Measurements from ENCODE around the gene GPR15. TPM values are rescaled to one million over a fixed set of nuclear protein-coding genes. Genes with fewer than 3 reads are reported as not detected.

The GPR15 gene
- not detected for total RNA-seq (ENCODE audit: unreplicated experiment)
- long read RNA-seq, result 0 reads

DNA sequence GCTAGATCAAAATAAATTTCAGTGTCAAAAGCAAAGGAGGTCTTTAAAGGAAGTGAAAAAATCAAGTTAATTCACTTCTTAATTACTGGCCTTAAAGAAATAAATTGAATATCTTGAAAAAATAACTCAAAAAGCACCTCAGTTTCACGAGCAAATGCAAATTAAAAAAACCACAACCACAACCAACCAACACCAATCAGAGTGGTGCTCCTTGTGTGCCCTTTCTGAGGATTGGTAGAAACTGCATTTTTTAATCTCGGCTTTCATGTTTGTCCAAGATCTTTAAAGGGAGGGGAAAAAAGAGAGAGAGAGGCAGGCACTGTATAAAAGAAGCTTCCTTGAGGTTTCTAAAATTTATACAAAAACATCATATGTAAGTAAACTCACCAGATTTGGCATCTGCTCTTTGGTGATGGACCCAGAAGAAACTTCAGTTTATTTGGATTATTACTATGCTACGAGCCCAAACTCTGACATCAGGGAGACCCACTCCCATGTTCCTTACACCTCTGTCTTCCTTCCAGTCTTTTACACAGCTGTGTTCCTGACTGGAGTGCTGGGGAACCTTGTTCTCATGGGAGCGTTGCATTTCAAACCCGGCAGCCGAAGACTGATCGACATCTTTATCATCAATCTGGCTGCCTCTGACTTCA, at the start of gene GPR15:
GPR15 (plus strand) TSS at position 357 of the 653 bp plus-strand sequence; CDS start at position 413, 56 bp downstream.
- no peaks in the 10 kb centered on the region for H3K9me3 Mint-ChIP-seq (ENCODE audit: unreplicated experiment)
- no peaks in the 10 kb centered on the region for H3K36me3 Mint-ChIP-seq (ENCODE audit: low read depth, unreplicated experiment)
- H3K27ac Mint-ChIP-seq (ENCODE audit: unreplicated experiment), result no peak within 1 kb of the TSS
- no peak within 1 kb of the TSS for H3K4me3 Mint-ChIP-seq (ENCODE audit: unreplicated experiment)
- TF ChIP-seq, protein P1, sequence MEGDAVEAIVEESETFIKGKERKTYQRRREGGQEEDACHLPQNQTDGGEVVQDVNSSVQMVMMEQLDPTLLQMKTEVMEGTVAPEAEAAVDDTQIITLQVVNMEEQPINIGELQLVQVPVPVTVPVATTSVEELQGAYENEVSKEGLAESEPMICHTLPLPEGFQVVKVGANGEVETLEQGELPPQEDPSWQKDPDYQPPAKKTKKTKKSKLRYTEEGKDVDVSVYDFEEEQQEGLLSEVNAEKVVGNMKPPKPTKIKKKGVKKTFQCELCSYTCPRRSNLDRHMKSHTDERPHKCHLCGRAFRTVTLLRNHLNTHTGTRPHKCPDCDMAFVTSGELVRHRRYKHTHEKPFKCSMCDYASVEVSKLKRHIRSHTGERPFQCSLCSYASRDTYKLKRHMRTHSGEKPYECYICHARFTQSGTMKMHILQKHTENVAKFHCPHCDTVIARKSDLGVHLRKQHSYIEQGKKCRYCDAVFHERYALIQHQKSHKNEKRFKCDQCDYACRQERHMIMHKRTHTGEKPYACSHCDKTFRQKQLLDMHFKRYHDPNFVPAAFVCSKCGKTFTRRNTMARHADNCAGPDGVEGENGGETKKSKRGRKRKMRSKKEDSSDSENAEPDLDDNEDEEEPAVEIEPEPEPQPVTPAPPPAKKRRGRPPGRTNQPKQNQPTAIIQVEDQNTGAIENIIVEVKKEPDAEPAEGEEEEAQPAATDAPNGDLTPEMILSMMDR (IDR thresholded peaks at IDR 0.05; ENCODE audit: unreplicated experiment), result no peak
- H3K4me1 Mint-ChIP-seq (ENCODE audit: unreplicated experiment), result no peaks in the 10 kb centered on the region
- DNase-seq (ENCODE audit: low spot score), result no peak
- H3K27me3 Mint-ChIP-seq (ENCODE audit: unreplicated experiment), result no peaks in the 10 kb centered on the region

DNA sequence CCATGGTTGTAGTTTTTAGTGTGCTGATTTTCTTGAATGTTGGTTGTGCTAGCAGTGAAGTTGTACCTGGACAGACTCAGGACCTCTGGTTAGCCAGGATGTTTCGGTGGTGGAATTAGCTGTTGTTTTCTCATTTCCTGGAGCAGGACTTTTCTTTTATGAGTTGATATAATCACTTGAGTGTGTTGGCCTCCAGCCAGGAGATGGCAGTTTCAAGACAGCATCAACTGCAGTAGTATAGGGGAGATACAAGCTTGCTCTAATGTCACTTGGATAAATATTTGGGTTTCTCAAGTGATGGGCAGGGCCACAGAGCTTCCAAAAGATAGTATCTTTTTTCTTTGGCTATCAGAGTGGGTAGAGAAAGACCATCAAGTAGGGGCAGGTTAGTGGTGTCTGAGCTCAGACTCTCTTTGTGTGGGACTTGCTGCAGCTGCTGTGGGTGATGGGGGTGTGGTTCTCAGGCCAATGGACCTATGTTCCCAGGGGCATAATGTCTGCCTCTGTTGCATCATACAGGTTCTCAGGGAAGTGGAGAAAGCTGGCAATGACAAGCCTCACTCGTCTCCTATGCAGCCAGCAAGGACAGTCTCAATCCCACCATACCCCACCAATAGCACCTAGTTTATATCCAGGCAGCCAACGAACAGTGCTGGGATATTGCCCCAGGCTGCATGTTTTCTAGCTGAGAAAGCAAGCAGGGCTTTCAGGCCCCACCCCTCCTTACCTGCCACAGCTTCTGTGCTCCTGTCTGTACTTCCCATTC, 48.9 kb upstream of the GPR15 start:
- H3K4me3 Mint-ChIP-seq (ENCODE audit: unreplicated experiment), result no peak overlapping the region
- H3K4me1 Mint-ChIP-seq (ENCODE audit: unreplicated experiment), result no peaks in the 10 kb centered on the region
- H3K9me3 Mint-ChIP-seq (ENCODE audit: unreplicated experiment), result peaks cover 5% of the 10 kb centered on the region
- no peaks in the 10 kb centered on the region for H3K36me3 Mint-ChIP-seq (ENCODE audit: low read depth, unreplicated experiment)
- TF ChIP-seq, protein P1 (IDR thresholded peaks at IDR 0.05; ENCODE audit: unreplicated experiment), result no peak
- no peak for DNase-seq (ENCODE audit: low spot score)
- no peak overlapping the region for H3K27ac Mint-ChIP-seq (ENCODE audit: unreplicated experiment)
- peaks cover 2% of the 10 kb centered on the region for H3K27me3 Mint-ChIP-seq (ENCODE audit: unreplicated experiment)

DNA sequence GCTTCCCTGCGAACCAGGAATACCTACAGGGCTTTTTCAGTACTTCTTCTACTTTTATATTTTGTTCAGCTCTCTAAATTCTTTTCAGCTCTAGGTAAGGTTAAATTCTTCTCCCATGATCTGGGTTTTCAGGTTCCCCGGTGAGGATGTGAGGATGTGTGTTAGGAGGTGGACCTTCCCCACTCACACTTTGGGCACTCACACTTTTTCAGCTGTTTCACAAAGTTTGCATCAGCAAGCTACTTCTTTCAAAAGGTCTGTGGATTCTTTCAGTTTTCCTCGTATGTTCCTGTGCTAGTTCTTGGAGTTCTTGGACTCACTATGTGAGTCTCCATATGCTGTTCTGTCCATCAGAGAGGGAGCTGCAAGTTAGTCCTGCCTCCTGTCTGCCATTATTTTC, 48.2 kb upstream of the GPR15 start:
- no peaks in the 10 kb centered on the region for H3K4me1 Mint-ChIP-seq (ENCODE audit: unreplicated experiment)
- peaks cover 2% of the 10 kb centered on the region for H3K27me3 Mint-ChIP-seq (ENCODE audit: unreplicated experiment)
- H3K4me3 Mint-ChIP-seq (ENCODE audit: unreplicated experiment), result no peak overlapping the region
- no peaks in the 10 kb centered on the region for H3K36me3 Mint-ChIP-seq (ENCODE audit: low read depth, unreplicated experiment)
- peaks cover 5% of the 10 kb centered on the region for H3K9me3 Mint-ChIP-seq (ENCODE audit: unreplicated experiment)
- no peak for DNase-seq (ENCODE audit: low spot score)
- TF ChIP-seq, protein P1 (IDR thresholded peaks at IDR 0.05; ENCODE audit: unreplicated experiment), result no peak
- H3K27ac Mint-ChIP-seq (ENCODE audit: unreplicated experiment), result no peak overlapping the region

DNA sequence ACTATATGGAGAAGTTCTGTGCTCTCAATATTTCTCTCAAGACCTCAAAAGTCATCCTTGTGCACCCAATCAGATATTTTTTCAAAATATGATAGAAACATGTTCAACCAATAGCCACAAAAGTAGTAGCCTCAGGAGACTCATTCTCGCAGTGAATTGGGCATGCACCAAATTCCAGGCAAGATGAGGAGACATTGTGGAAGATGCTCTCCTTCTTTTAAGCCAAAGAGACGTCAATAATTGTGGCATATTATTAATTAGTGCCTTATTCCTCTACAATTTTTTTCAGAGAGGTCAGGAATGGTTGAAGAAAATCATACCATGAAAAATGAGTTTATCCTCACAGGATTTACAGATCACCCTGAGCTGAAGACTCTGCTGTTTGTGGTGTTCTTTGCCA, 34.4 kb upstream of the GPR15 start, which contains the start of gene OR5K2:
OR5K2 (plus strand) TSS at position 301 of the 400 bp plus-strand sequence; CDS start at position 301, 0 bp downstream.
- Mint-ChIP-seq H3K4me3 (ENCODE audit: unreplicated experiment) (no peak within 1 kb of the TSS), H3K4me1 (ENCODE audit: unreplicated experiment) (no peaks in the 10 kb centered on the region), H3K27me3 (ENCODE audit: unreplicated experiment) (no peaks in the 10 kb centered on the region), H3K36me3 (ENCODE audit: low read depth, unreplicated experiment) (no peaks in the 10 kb centered on the region), H3K27ac (ENCODE audit: unreplicated experiment) (no peak within 1 kb of the TSS), H3K9me3 (ENCODE audit: unreplicated experiment) (no peaks in the 10 kb centered on the region)
- DNase-seq (ENCODE audit: low spot score), result no peak
- TF ChIP-seq, protein P1 (IDR thresholded peaks at IDR 0.05; ENCODE audit: unreplicated experiment), result no peak

DNA sequence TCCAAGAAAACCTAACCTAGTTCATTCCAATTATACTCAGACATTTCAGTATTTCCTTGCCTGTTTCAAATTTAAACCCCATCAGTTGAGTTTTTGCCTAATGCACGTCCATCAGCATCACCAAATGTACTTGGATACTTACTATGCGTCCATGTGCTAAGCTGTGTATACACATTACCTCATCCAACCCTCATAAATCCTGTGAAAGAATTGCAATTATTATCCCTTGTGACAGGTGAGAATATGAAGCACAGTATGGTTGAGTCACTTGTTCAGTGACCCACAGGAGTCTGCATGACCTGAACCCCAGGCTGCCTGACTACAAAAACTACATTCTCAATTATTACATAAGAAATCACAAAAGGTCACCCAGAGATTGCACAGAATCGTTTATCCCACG, 31.8 kb upstream of the GPR15 start:
- no peak for DNase-seq (ENCODE audit: low spot score)
- TF ChIP-seq, protein P1 (IDR thresholded peaks at IDR 0.05; ENCODE audit: unreplicated experiment), result no peak
- Mint-ChIP-seq H3K9me3 (ENCODE audit: unreplicated experiment) (no peaks in the 10 kb centered on the region), H3K4me1 (ENCODE audit: unreplicated experiment) (no peaks in the 10 kb centered on the region), H3K4me3 (ENCODE audit: unreplicated experiment) (no peak overlapping the region), H3K27me3 (ENCODE audit: unreplicated experiment) (no peaks in the 10 kb centered on the region), H3K36me3 (ENCODE audit: low read depth, unreplicated experiment) (no peaks in the 10 kb centered on the region), H3K27ac (ENCODE audit: unreplicated experiment) (no peak overlapping the region)

Measured in endothelial cell (in vitro differentiated cells).